ENCODE measurements around the gene PARD3B. TPM values are rescaled to one million over a fixed set of nuclear protein-coding genes. Genes with fewer than 3 reads are reported as not detected.

The PARD3B gene
- total and polyA plus RNA-seq, 8 donors: 18.5 to 24.6 (median 21.1) TPM

DNA sequence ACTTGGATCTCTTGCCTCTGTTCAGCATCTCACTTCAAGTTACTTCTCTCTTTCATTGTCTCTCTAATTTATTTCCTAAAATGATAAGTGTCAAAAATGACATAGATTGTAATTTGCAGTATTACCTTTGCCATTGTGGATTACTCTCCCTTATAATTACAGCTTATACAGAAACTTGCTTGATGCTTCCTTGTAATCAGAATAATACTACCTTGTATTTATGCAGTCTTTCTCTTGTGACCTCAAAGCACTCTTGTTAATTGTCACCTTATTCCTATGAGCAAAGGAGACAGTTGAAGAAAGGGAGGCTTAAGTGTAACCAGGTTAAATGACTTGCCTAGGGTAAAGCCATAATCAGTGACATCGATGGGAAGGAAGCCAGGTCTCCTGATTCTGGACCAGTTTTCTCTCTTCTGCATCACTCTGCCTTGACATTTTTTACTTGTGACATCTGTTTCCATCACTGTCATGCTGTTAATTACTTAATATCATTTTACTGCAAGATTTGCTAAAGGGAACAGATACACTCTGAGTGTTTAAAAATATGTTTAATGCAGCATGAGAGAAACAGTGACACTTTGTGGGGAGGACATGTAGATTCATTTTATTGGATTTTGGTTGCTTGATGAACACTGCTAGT lies 388.6 kb downstream of the PARD3B start:
- intact Hi-C loops (cut with DNase I): no loop called here

DNA sequence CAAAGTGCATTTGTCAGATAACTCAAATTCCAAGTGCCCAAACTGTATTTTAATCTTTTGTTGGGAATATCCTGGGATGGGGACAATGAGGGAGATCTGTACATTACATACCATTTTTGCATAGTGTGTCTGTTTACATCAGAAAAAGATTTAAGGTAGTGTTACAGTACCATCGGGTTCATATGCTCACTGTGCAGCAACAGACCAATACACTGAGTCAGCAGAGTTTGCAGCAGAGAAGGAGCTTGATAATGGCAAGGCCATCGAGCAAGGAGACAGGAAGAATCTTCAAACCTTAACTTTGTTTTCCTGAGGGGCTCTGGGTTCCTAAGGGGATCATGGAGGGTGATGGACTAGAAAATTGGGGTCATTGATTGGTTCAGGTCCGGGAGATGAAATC lies 399.7 kb downstream of the PARD3B start:
- Histone ChIP-seq H3K36me3 (no peaks in the 10 kb centered on the region), H3K27me3 (no peaks in the 10 kb centered on the region), H3K4me3 (no peak overlapping the region), H3K4me1 (no peaks in the 10 kb centered on the region), H3K9me3 (peaks cover 0 to 14% of the 10 kb centered on the region in 2 donors), H3K27ac (no peak overlapping the region)
- TF ChIP-seq, protein P1, sequence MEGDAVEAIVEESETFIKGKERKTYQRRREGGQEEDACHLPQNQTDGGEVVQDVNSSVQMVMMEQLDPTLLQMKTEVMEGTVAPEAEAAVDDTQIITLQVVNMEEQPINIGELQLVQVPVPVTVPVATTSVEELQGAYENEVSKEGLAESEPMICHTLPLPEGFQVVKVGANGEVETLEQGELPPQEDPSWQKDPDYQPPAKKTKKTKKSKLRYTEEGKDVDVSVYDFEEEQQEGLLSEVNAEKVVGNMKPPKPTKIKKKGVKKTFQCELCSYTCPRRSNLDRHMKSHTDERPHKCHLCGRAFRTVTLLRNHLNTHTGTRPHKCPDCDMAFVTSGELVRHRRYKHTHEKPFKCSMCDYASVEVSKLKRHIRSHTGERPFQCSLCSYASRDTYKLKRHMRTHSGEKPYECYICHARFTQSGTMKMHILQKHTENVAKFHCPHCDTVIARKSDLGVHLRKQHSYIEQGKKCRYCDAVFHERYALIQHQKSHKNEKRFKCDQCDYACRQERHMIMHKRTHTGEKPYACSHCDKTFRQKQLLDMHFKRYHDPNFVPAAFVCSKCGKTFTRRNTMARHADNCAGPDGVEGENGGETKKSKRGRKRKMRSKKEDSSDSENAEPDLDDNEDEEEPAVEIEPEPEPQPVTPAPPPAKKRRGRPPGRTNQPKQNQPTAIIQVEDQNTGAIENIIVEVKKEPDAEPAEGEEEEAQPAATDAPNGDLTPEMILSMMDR (IDR thresholded peaks at IDR 0.05): no peak
- DNase-seq (no peak), ATAC-seq (no peak)
- intact Hi-C loops (cut with DNase I): no loop called here

More for the DNA sequence above, 388.6 kb downstream of the PARD3B start:
- H3K36me3 ChIP-seq: no peaks in the 10 kb centered on the region
- H3K27me3 ChIP-seq: no peaks in the 10 kb centered on the region
- no peaks in the 10 kb centered on the region for H3K4me1 ChIP-seq
- TF ChIP-seq, protein P1 (IDR thresholded peaks at IDR 0.05): no peak
- DNase-seq: no peak
- H3K9me3 ChIP-seq: no peaks in the 10 kb centered on the region
- ATAC-seq: no peak
- H3K27ac ChIP-seq: no peak overlapping the region
- no peak overlapping the region for H3K4me3 ChIP-seq

DNA sequence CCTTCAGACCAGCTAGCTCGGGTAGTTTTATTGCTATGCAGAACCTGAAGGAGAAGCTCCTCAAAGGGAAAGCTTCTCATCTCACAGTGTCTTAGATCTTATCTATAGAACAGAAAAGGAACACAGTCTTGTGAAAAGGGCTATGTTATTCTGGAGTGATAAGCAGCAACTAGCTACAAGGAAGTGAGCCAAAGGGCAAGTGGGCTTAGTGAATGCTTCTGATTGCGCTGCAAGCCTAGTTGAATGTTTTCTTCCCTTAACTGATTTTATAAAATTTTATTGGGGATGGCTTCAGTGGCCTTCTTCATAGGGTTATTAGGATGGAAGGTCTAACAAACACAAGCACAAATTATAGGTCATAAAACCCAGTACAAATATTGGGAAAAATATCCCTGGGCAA lies 400.1 kb downstream of the PARD3B start:
- H3K27ac ChIP-seq: no peak overlapping the region
- TF ChIP-seq, protein P1 (IDR thresholded peaks at IDR 0.05): no peak

DNA sequence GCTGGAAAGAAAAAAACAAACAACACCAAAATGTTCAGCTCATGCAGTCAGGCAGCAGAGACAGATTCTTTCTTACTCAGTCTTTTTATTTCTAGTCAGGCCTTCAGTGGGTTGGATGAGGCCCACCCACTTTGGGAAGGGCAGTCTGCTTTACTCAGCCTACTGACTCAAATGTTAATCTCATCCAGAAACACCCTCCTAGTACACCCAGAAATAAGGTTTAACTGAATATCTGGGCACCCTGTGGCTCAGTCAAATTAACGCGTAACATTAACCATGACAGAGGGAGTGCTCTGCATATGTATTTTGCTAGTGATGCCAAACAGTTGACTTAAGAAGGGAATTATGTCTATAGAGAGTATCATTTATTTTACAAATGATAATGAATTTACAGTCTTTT lies 401.6 kb downstream of the PARD3B start:
- Histone ChIP-seq H3K4me1 (no peaks in the 10 kb centered on the region), H3K27me3 (no peaks in the 10 kb centered on the region), H3K27ac (no peak overlapping the region), H3K4me3 (no peak overlapping the region), H3K36me3 (no peaks in the 10 kb centered on the region), H3K9me3 (peaks cover 0 to 14% of the 10 kb centered on the region in 2 donors)
- no peak for DNase-seq
- TF ChIP-seq, protein P1 (IDR thresholded peaks at IDR 0.05): no peak
- ATAC-seq: no peak
- intact Hi-C loops (cut with DNase I): no loop called here

More for the DNA sequence above, 400.1 kb downstream of the PARD3B start:
- intact Hi-C loops (cut with DNase I): no loop called here
- ATAC-seq (no peak), DNase-seq (no peak)
- no peaks in the 10 kb centered on the region for H3K27me3 ChIP-seq
- no peaks in the 10 kb centered on the region for H3K36me3 ChIP-seq
- H3K4me1 ChIP-seq: no peaks in the 10 kb centered on the region
- no peak overlapping the region for H3K4me3 ChIP-seq
- H3K9me3 ChIP-seq: peaks cover 0 to 14% of the 10 kb centered on the region in 2 donors

DNA sequence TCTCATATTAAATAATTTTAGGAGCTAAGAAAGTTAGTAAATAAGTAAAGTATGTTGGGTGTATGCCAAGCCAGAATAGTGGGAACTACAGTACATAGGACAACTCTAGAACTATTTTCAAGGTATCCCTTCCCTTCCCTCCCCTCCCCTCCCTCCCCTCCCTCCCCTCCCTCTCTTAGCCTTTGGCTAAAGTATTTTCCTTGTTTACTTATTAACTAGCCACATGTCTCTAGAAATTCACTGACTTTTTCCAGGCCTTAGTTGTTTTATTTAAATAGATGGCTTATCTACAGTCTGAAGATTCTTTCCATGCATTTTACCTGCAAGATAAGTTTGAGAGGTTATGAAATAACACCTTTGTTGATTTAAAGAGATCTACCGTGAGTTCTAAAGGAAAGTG lies 402.1 kb downstream of the PARD3B start:
- H3K27ac ChIP-seq: no peak overlapping the region
- no peaks in the 10 kb centered on the region for H3K36me3 ChIP-seq
- intact Hi-C loops (cut with DNase I): no loop called here
- ATAC-seq (peak; percentile 66), DNase-seq (no peak)
- H3K4me1 ChIP-seq: no peaks in the 10 kb centered on the region
- no peaks in the 10 kb centered on the region for H3K27me3 ChIP-seq
- no peak overlapping the region for H3K4me3 ChIP-seq
- H3K9me3 ChIP-seq: peaks cover 0 to 14% of the 10 kb centered on the region in 2 donors
- TF ChIP-seq, protein P1 (IDR thresholded peaks at IDR 0.05): no peak
